Gastroesophageal sphincter (tissue), 3 donors: ENCODE data around the gene PON1.

ENCODE experiments used
- CTCF ChIP-seq, 4 experiments: fragments of 200-600 bp in 2 of 4; fragments of 450-650 bp in 2 of 4; sonication (generic) in 1 of 4; IDR thresholded peaks; one replicate each; pipeline ENCODE4 v1.5.1; 2017 to 2019; ENCODE audit warnings: antibody characterized with exemption in 4 of 4, mild to moderate bottlenecking in 2 of 4, moderate library complexity in 2 of 4
- EP300 ChIP-seq: sonication (generic); formaldehyde crosslinking; IDR thresholded peaks from one replicate; pipeline ENCODE4 v1.6.1; 2017; ENCODE audit warnings: antibody characterized with exemption, mild to moderate bottlenecking
- POLR2A ChIP-seq, 2 donors: fragments of 450-650 bp; IDR thresholded peaks; one replicate each; pipeline ENCODE4 v1.6.1; 2017; ENCODE audit warnings: antibody characterized with exemption in 2 of 2, mild to moderate bottlenecking in 2 of 2, moderate library complexity in 1 of 2
- POLR2AphosphoS5 ChIP-seq: sonication (generic); formaldehyde crosslinking; IDR thresholded peaks from one replicate; pipeline ENCODE4 v1.6.1; 2017; ENCODE audit warnings: antibody characterized with exemption

GRCh38 chr7:95265634-95266033 is 58.7 kb downstream of the PON1 start:
- TF ChIP-seq CTCF (IDR thresholded peaks at IDR 0.05) (no peak), POLR2AphosphoS5 (no peak), EP300 (no peak), POLR2A (IDR thresholded peaks at IDR 0.05) (no peak)
